WERI-Rb-1 (cell line): ENCODE measurements around the gene SPP2.

Experiments used
- DNase-seq: peaks from one replicate; pipeline ENCODE4 v3.0.0-alpha.2; 2020
- H3K27ac ChIP-seq: fragments of 250-450 bp; sonication (Bioruptor Pico); 2 replicates; pipeline ENCODE4 v1.5.1; 2020; ENCODE audit warnings: mild to moderate bottlenecking, moderate library complexity
- H3K27me3 ChIP-seq: fragments of 250-450 bp; sonication (Bioruptor Pico); 2 replicates; pipeline ENCODE4 v1.5.1; 2021; ENCODE audit warnings: mild to moderate bottlenecking, low read depth, moderate library complexity; ENCODE audit not compliant: insufficient read depth, severe bottlenecking
- H3K36me3 ChIP-seq: fragments of 250-450 bp; sonication (Bioruptor Pico); 2 replicates; pipeline ENCODE4 v1.5.1; 2020; ENCODE audit warnings: mild to moderate bottlenecking, moderate library complexity
- H3K4me3 ChIP-seq: 2 replicates; pipeline ENCODE4 v1.5.1; 2011; ENCODE audit warnings: low read depth, mild to moderate bottlenecking, control low read depth, low read length
- H3K9me3 ChIP-seq: fragments of 250-450 bp; sonication (Bioruptor Pico); 2 replicates; pipeline ENCODE4 v1.5.1; 2021; ENCODE audit warnings: mild to moderate bottlenecking, moderate library complexity; ENCODE audit not compliant: severe bottlenecking
- CTCF ChIP-seq: IDR thresholded peaks from 2 replicates; pipeline ENCODE4 v1.5.1; 2011; ENCODE audit warnings: low read depth, mild to moderate bottlenecking, control low read depth, inconsistent platforms, low read length

SPP2 gene

GRCh38 chr2:234050455-234051135 is at the start of gene SPP2:
Gene SPP2, plus strand, starts transcription at chr2:234050702. Its CDS starts 85 bp downstream, at chr2:234050787.
- DNase-seq = no peak
- Histone ChIP-seq H3K27me3 (no peaks in the 10 kb centered on the region), H3K4me3 (no peak within 1 kb of the TSS), H3K27ac (no peak within 1 kb of the TSS), H3K9me3 (no peaks in the 10 kb centered on the region), H3K36me3 (no peaks in the 10 kb centered on the region)
- no peak for TF ChIP-seq CTCF

GRCh38 chr2:234001380-234002160 is 48.9 kb upstream of the SPP2 start:
- no peak for DNase-seq
- Histone ChIP-seq H3K27ac (no peak overlapping the region), H3K4me3 (no peak overlapping the region), H3K27me3 (no peaks in the 10 kb centered on the region), H3K9me3 (no peaks in the 10 kb centered on the region), H3K36me3 (no peaks in the 10 kb centered on the region)
- no peak for TF ChIP-seq CTCF

- H3K27me3 ChIP-seq = no peaks in the 10 kb centered on the region
- no peak overlapping the region for H3K4me3 ChIP-seq
- no peak for DNase-seq
- H3K36me3 ChIP-seq = no peaks in the 10 kb centered on the region
- no peak for TF ChIP-seq CTCF
- no peaks in the 10 kb centered on the region for H3K9me3 ChIP-seq
- H3K27ac ChIP-seq = no peak overlapping the region
Measured at GRCh38 chr2:234002281-234002680, 48.2 kb upstream of the SPP2 start.

- no peak overlapping the region for H3K4me3 ChIP-seq
- TF ChIP-seq CTCF = no peak
Measured at GRCh38 chr2:234003972-234004617, 46.4 kb upstream of the SPP2 start.

GRCh38 chr2:234005126-234005525 is 45.4 kb upstream of the SPP2 start:
- H3K36me3 ChIP-seq = no peaks in the 10 kb centered on the region
- H3K27ac ChIP-seq = no peak overlapping the region
- H3K9me3 ChIP-seq = no peaks in the 10 kb centered on the region
- no peaks in the 10 kb centered on the region for H3K27me3 ChIP-seq
- H3K4me3 ChIP-seq = no peak overlapping the region
- no peak for DNase-seq
- no peak for TF ChIP-seq CTCF

More at GRCh38 chr2:234003972-234004617, 46.4 kb upstream of the SPP2 start:
- no peaks in the 10 kb centered on the region for H3K9me3 ChIP-seq
- H3K36me3 ChIP-seq = no peaks in the 10 kb centered on the region
- H3K27ac ChIP-seq = no peak overlapping the region
- no peak for DNase-seq
- H3K27me3 ChIP-seq = no peaks in the 10 kb centered on the region
